Hepatic stellate cell (primary cell): ENCODE data around the gene ZNF384.
"Not testable (repeated sequence)": the region's sequence is repeated elsewhere in the genome, so short reads cannot be mapped to it uniquely, and the experiment has no call there.

Experiments
- DNase-seq: peaks from one replicate; pipeline ENCODE4 v3.0.0; 2011; ENCODE audit warnings: low spot score

ZNF384 gene

GRCh38 chr12:6688999-6689882 is at the start of gene ZNF384:
ZNF384 (minus strand) TSS chr12:6689375; CDS start chr12:6679520, 9,855 bp downstream.
- peak; percentile 98 for DNase-seq

GRCh38 chr12:6736754-6737153 is 47.6 kb upstream of the ZNF384 start:
- DNase-seq = no peak

GRCh38 chr12:6735448-6736191 is 46.4 kb upstream of the ZNF384 start:
- peak; percentile 79 for DNase-seq

GRCh38 chr12:6734506-6735387 is 45.6 kb upstream of the ZNF384 start:
- no peak for DNase-seq

GRCh38 chr12:6730169-6730568 is 41.0 kb upstream of the ZNF384 start:
- no peak for DNase-seq

GRCh38 chr12:6729186-6729585 is 40.0 kb upstream of the ZNF384 start:
- no peak for DNase-seq

GRCh38 chr12:6725350-6725749 is 36.2 kb upstream of the ZNF384 start:
- no peak for DNase-seq

- no peak for DNase-seq
These were observed 35.2 kb upstream of the ZNF384 start for GRCh38 chr12:6724409-6724797.

GRCh38 chr12:6723607-6724408 is 34.6 kb upstream of the ZNF384 start, which contains the start of gene COPS7A:
COPS7A (plus strand) TSS chr12:6724046; CDS start chr12:6724657, 611 bp downstream.
- peak; percentile 97 for DNase-seq

GRCh38 chr12:6722863-6723262 is 33.7 kb upstream of the ZNF384 start:
- DNase-seq = no peak

- no peak for DNase-seq
These were observed 27.8 kb upstream of the ZNF384 start for GRCh38 chr12:6716874-6717437.

- not testable (repeated sequence) for DNase-seq
These were observed 27.1 kb upstream of the ZNF384 start for GRCh38 chr12:6716031-6716873.

GRCh38 chr12:6708960-6709394 is 19.8 kb upstream of the ZNF384 start:
- no peak for DNase-seq

- DNase-seq = not testable (repeated sequence)
These were observed 19.2 kb upstream of the ZNF384 start for GRCh38 chr12:6708351-6708750.

- no peak for DNase-seq
These were observed 14.5 kb upstream of the ZNF384 start for GRCh38 chr12:6703631-6704030.

- no peak for DNase-seq
These were observed 12.0 kb upstream of the ZNF384 start for GRCh38 chr12:6701078-6701768.

GRCh38 chr12:6700646-6701051 is 11.5 kb upstream of the ZNF384 start, which contains the start of gene PIANP:
PIANP (minus strand) TSS chr12:6700815; CDS start chr12:6698061, 2,754 bp downstream.
- DNase-seq = no peak

- no peak for DNase-seq
These were observed 10.9 kb upstream of the ZNF384 start for GRCh38 chr12:6699989-6700645.
